ENCODE measurements around the gene CXCL1. TPM values are rescaled to one million over a fixed set of nuclear protein-coding genes. Genes with fewer than 3 reads are reported as not detected.
A peak's percentile ranks its signal among the peaks of the same experiment; 100 is the strongest.

The CXCL1 gene
- total and polyA plus RNA-seq, 2 of the 13 experiments (the other 11 are each of a cell fraction or from before 2014, with no cell fraction given) = 0.15 TPM; not detected in 1

- WGBS (ENCODE audit: low lambda C conversion rate) = 11% methylated on average over 2 of the region's 2 CpGs
- intact Hi-C loops (cut with micrococcal nuclease; ENCODE audit: unreplicated experiment) = no loop called here
- CTCF ChIA-PET (ENCODE audit: low intra/inter-chr PET ratio, low total read pairs) = no interaction called here
These were observed 37.6 kb upstream of the CXCL1 start for GRCh38 chr4:73831569-73831968.

GRCh38 chr4:73832651-73833237, 36.4 kb upstream of the CXCL1 start:
- ATAC-seq = peak; percentile 40; the same call in 2 of the 3 replicates
- H2AFZ ChIP-seq (ENCODE audit: low read length) = no peak overlapping the region
- POLR2A ChIA-PET = no interaction called here
- no peak overlapping the region for H3K9ac ChIP-seq (ENCODE audit: insufficient read depth, low read depth, low read length)
- no peak overlapping the region for H3K4me2 ChIP-seq (ENCODE audit: low read depth, low read length)
- no peak for DNase-seq (ENCODE audit: low spot score)
- FAIRE-seq = no peak
- in situ Hi-C loops (cut with HindIII; ENCODE audit: extremely low pct_ligation_motif_present, low pct_unique_long_range_greater_than_20kb) = no loop called here
- CTCF ChIA-PET (ENCODE audit: low intra/inter-chr PET ratio, low total read pairs) = no interaction called here
- no peaks in the 10 kb centered on the region for H3K9me3 ChIP-seq (ENCODE audit: low read length)
- no peaks in the 10 kb centered on the region for H4K20me1 ChIP-seq (ENCODE audit: insufficient read depth, low read length)
- intact Hi-C loops (cut with micrococcal nuclease; ENCODE audit: unreplicated experiment) = no loop called here
- no peak overlapping the region for H3K4me3 ChIP-seq (replicated peaks in 1 of 3; ENCODE audit: insufficient read depth in 1 of 3, low read depth in 2 of 3, low read length in 3 of 3)
- H3K27ac ChIP-seq (ENCODE audit: extremely low read length, insufficient read depth, low read length) = no peak overlapping the region
- no peaks in the 10 kb centered on the region for H3K36me3 ChIP-seq (replicated peaks in 1 of 2; ENCODE audit: control insufficient read depth in 1 of 2, insufficient read depth in 2 of 2, low read length in 2 of 2)
- H3K79me2 ChIP-seq (ENCODE audit: insufficient read depth, low read length) = no peaks in the 10 kb centered on the region
- peaks cover 8% of the 10 kb centered on the region; the same call in 1 of the 2 replicates for H3K4me1 ChIP-seq (ENCODE audit: insufficient read depth, low read length)
- H3K27me3 ChIP-seq (ENCODE audit: control insufficient read depth in 1 of 2, insufficient read depth in 2 of 2, low read length in 2 of 2) = peaks cover 0 to 5% of the 10 kb centered on the region in 2 experiments; a peak in 1 of 5 replicates
- BruUV-seq (replicated peaks) = no TSS peak
- TF ChIP-seq HNF4A (CRISPR knock-in tag; IDR thresholded peaks at IDR 0.05) (peak; percentile 32; the same call in 1 of the 2 replicates), ZNF558 (CRISPR knock-in tag; IDR thresholded peaks at IDR 0.05; ENCODE audit: borderline replicate concordance) (no peak), ZBTB7B (CRISPR knock-in tag; IDR thresholded peaks at IDR 0.05) (no peak), MAFK (conservative IDR thresholded peaks at IDR 0.05 in 1 of 2, IDR thresholded peaks at IDR 0.05 in 1 of 2; ENCODE audit: low read length in 2 of 2) (peak in 1 of 2 experiments; percentile 45; a peak in 1 of 4 replicates), ZC3H13 (CRISPR knock-in tag; IDR thresholded peaks at IDR 0.05) (no peak), REST (IDR thresholded peaks at IDR 0.05; ENCODE audit: borderline replicate concordance in 1 of 2, low read depth in 1 of 2, low read length in 2 of 2) (no peak), ZFX (CRISPR knock-in tag; IDR thresholded peaks at IDR 0.05; ENCODE audit: low read depth) (no peak), ZNF503 (CRISPR knock-in tag; IDR thresholded peaks at IDR 0.05) (no peak), MAFF (IDR thresholded peaks at IDR 0.05; ENCODE audit: low read depth, low read length) (0 out of 2 replicates have a peak, but pooled peaks have one; percentile 36), ZNF644 (CRISPR knock-in tag; IDR thresholded peaks at IDR 0.05; ENCODE audit: low read depth) (0 out of 2 replicates have a peak, but pooled peaks have one; percentile 14)
- 0% methylated on average over 1 of the region's 1 CpG for WGBS (ENCODE audit: low lambda C conversion rate)

More at GRCh38 chr4:73831569-73831968, 37.6 kb upstream of the CXCL1 start:
- Histone ChIP-seq H3K4me3 (replicated peaks in 1 of 3; ENCODE audit: insufficient read depth in 1 of 3, low read depth in 2 of 3, low read length in 3 of 3) (no peak overlapping the region), H3K9ac (ENCODE audit: insufficient read depth, low read depth, low read length) (no peak overlapping the region), H3K4me1 (ENCODE audit: insufficient read depth, low read length) (peaks cover 8% of the 10 kb centered on the region; the same call in 1 of the 2 replicates), H4K20me1 (ENCODE audit: insufficient read depth, low read length) (no peaks in the 10 kb centered on the region), H3K27ac (ENCODE audit: extremely low read length, insufficient read depth, low read length) (no peak overlapping the region), H2AFZ (ENCODE audit: low read length) (no peak overlapping the region), H3K79me2 (ENCODE audit: insufficient read depth, low read length) (no peaks in the 10 kb centered on the region), H3K27me3 (ENCODE audit: control insufficient read depth in 1 of 2, insufficient read depth in 2 of 2, low read length in 2 of 2) (0 out of 5 replicates have a peak, but pooled peaks cover 0 to 1% of the 10 kb centered on the region in 2 experiments), H3K4me2 (ENCODE audit: low read depth, low read length) (no peak overlapping the region), H3K9me3 (ENCODE audit: low read length) (no peaks in the 10 kb centered on the region), H3K36me3 (replicated peaks in 1 of 2; ENCODE audit: control insufficient read depth in 1 of 2, insufficient read depth in 2 of 2, low read length in 2 of 2) (no peaks in the 10 kb centered on the region)
- ATAC-seq = no peak
- BruUV-seq (replicated peaks) = no TSS peak
- DNase-seq (ENCODE audit: low spot score) = no peak
- TF ChIP-seq PPARG (CRISPR knock-in tag; conservative IDR thresholded peaks at IDR 0.05) = no peak
- no peak for TF ChIP-seq EEA1 (CRISPR knock-in tag; IDR thresholded peaks at IDR 0.05; ENCODE audit: borderline replicate concordance)
- POLR2A ChIA-PET = no interaction called here
- in situ Hi-C loops (cut with HindIII; ENCODE audit: extremely low pct_ligation_motif_present, low pct_unique_long_range_greater_than_20kb) = no loop called here
- no peak for FAIRE-seq

Data from HepG2 (cell line).